ENCODE measurements around the gene PARP8. TPM values are rescaled to one million over a fixed set of nuclear protein-coding genes. Genes with fewer than 3 reads are reported as not detected.
"Not testable (repeated sequence)": the region's sequence is repeated elsewhere in the genome, so short reads cannot be mapped to it uniquely, and the experiment has no call there.

PARP8 gene, protein sequence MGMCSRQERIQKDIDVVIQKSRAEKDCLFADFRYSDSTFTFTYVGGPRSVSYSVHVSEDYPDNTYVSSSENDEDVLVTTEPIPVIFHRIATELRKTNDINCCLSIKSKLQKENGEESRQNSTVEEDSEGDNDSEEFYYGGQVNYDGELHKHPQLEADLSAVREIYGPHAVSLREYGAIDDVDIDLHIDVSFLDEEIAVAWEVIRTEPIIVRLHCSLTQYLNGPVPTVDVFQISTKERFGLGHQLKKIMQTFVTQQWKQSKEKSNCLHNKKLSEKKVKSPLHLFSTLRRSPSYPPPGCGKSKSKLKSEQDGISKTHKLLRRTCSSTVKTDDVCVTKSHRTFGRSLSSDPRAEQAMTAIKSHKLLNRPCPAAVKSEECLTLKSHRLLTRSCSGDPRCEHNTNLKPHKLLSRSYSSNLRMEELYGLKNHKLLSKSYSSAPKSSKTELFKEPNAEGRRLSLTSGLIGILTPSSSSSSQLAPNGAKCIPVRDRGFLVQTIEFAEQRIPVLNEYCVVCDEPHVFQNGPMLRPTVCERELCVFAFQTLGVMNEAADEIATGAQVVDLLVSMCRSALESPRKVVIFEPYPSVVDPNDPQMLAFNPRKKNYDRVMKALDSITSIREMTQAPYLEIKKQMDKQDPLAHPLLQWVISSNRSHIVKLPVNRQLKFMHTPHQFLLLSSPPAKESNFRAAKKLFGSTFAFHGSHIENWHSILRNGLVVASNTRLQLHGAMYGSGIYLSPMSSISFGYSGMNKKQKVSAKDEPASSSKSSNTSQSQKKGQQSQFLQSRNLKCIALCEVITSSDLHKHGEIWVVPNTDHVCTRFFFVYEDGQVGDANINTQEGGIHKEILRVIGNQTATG
- polyA plus RNA-seq (ENCODE audit: insufficient read length in 4 of 4): 10 to 100 TPM; 14.6 to 20.8 (median 15.6) TPM

DNA sequence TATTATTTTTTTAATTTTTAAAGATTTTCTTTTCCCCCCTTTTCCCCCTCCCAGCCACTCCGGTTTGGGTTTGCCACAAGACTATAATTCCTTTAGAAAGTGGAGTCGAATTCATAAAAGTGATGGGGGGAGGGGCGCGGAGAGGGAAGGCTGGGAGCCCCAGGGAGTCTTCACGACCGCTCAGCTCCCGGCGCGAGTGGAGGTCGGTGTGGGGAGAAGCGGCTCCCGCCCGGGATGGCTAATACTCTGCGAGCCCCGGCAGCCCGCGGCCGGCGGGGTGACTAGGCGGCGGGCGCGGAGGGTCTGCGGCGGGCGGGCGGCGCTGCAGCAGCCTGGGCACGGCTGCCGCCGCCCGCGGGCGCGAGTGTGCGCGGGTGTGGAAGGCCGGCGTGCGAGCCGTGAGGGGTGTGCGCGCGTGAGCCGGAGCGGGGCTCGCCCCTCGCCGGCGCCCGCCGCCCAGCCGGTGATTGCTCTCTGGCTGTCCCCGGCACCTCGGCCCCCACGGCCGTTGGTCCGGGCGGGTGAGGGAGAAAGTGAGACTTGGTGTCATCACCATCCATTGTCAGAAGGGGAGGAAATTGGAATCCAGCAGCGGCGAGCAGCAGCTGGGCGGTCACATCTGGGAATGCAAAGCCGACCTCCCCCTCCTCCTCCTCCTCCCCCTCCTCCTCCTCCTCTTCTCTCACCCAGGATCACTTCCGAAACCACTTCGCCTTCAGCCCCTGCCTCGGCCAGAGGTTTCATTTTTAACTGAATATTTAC, at the start of gene PARP8:
Gene PARP8 (plus strand): TSS at position 377 of the 762 bp plus-strand sequence. CDS start 459 bp downstream, outside the sequence.
- DNase-seq (ENCODE audit: low read depth in 4 of 4, low spot score in 3 of 4): peak; percentile 32 to 49 (median 41)

DNA sequence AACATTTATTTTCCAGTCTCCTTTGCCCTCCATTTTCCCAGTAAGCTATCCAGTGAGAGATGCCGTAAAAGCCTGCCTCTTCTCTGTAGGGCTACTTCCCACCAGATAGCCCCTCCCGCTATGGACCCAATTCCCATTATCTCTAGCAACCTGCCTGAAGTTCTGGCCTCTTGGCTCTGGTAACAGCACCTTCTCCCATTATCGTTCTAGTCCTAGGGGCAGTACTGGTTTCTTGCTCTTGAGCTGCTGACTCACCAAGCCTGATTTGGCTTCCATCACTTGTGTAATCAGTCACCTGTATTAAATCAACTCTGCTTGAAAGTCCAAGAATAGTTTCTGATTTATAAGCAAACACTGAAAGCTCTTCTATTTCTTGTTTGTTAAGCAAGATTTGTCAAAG, 42.8 kb upstream of the PARP8 start:
- no peak for DNase-seq (ENCODE audit: low read depth in 4 of 4, low spot score in 3 of 4)

DNA sequence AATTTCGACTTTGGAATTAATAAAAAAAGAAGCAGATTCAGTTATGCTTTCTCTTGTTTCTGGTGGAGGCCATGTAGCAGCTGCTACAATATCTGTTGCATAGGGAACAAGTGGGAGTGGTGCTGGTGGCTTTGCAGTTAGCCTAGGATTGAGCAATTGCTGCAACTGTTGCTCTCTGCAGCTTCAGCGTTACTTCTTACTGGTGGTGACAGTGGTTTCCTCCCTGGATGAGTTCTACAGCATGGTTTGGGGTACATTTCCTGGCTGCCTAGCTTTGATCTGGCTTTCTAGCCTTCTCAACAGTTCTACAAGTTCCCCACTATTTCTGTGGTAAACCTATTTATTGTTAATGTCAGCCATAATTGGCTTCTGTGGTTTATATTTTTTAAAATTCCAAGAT, 31.6 kb upstream of the PARP8 start:
- DNase-seq (ENCODE audit: low read depth in 4 of 4, low spot score in 3 of 4): not testable (repeated sequence)

DNA sequence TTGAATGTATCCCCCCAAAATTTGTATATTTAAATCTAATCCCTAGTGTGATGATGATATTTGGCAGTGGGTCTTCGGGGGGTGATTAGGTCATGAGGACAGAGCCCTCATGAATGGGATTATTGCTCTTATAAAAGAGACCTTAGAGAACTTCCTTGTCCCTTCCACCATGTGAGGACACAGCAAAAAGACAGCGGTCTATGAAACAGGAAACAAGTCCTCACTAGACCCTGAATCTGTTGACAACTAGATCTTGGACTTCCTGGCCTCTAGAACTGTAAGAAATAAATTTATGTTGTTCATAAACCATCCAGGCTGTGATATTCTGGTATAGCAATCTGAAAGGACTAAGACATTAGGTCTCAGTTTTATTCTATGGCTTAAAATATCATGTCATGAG, 28.9 kb upstream of the PARP8 start:
- DNase-seq (ENCODE audit: low read depth in 4 of 4, low spot score in 3 of 4): not testable (repeated sequence)

DNA sequence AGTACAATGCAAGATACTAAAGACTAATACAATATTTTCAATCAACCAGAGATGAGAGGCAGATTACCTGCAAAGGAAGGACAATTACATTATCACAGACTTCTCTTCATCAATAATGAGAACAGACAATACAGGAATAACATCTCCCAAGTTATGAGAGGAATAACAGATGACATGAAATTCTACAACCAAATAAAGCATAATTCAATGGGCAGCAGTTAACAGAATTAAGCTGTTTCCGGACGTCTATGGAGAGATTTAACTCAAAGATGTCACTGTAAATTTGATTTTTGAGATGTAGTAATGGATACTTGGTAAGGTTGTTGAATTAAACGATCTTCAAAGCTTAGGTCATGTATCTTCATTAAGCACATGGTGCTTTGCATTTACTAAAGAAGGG, 19.8 kb upstream of the PARP8 start:
- DNase-seq (ENCODE audit: low read depth in 4 of 4, low spot score in 3 of 4): no peak

DNA sequence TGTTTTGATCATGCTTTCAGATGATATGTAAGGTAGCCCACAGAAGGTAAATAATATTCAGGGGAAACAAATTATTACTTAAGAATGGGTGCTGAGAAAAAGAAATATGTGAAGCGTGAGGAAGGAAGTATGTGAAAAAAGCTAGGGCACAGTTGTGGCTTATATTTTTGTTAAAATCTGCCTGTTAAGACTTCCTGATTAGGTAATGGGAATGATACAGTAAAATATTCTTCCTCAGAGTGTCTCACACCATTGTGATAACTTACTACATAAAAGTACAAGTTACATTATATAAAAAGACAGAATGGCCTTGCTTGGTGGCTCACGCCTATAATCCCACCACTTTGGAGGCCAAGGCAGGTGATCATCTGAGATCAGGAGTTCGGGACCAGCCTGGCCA, 18.7 kb upstream of the PARP8 start:
- DNase-seq (ENCODE audit: low read depth in 4 of 4, low spot score in 3 of 4): no peak

DNA sequence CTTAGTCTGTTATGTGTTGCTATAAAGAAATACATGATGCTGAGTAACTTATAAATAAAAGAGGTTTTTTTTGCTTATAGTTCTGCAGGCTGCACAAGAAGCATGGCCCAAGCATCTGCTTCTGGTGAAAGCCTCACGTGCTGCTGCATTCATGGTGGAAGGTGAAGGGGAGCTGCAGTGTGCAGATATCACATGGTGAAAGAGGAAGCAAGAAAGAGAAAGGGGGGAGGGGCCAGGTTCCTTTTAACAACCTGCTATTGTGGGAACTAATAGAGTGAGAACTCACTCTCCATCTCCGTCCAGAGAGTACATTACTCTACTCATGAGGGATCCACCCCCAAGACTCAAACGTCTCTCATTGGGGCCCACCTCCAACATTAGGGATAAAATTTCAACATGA, 12.5 kb upstream of the PARP8 start:
- DNase-seq (ENCODE audit: low read depth in 4 of 4, low spot score in 3 of 4): no peak

DNA sequence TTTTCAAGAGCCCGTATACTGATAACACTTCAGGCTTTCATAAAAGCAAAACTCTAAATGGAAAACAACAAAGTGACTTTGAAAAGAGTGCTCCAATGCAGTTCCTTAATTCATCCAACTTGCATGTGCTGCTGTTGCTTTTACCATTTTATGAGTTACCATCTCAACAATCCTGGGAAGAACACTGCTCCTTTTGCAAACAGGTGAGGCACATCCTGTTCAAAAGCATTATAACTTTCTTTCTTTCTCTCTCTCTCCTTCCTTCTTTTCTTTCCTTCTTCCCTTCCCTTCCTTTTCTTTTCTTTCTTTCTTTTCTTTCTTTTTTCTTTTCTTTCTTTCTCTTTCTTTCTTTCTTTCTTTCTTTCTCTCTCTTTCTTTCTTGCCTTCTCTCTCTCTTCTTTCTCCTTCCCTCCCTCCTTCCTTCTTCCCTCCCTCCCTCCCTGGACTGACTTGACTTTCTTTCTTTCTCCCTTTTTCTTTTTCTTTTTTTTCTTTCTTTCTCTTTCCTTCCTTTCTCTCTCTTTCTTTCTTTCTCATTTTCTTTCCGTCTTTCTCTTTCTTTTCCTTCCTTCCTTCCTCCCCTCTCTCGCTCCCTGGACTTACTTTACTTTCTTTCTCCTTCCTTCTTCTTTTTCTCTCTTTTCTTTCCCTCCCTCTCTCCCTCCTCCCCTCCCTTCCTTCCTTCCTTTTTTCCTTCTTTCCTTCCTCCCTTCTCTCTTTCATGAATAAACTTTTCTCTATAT, 11.2 kb upstream of the PARP8 start:
- DNase-seq (ENCODE audit: low read depth in 4 of 4, low spot score in 3 of 4): no peak

DNA sequence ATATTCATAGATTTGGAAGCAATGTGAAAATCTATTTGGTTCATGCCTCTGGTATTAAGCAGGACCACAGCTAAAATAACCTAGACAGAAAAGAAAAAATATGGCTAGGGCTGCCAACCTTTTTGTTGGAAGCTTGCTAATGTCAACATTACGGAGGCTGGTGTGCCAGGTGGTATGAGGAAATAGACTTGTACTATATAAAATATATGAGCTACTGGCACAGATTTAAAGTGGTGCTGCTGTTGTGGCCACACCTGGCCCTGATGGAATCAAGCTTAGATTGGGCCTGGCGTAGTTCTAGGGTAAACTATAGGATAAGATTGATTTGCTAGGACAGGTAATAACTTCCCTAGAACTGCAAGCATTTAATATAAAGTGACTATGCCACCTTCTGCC, 10.6 kb upstream of the PARP8 start:
- DNase-seq (ENCODE audit: low read depth in 4 of 4, low spot score in 3 of 4): no peak

DNA sequence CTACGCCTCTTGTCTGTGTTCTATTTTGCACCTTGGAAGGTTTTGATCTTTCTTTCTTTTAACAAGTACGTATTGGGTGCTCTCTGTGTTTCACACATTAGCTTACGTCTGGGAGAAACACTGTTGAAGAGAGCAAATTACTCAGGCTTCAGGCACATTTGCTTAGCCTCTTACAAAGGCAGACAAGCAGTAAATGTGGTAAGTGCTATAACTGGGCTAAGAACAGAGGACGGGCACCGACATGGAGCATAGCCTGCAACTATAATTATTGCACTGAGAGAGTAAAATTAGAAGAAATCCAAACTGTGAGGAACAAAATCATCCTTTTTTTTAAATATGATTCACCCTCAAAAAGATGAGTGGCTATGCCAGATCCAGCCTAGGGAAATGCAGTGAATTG, 9.4 kb upstream of the PARP8 start:
- no peak for DNase-seq (ENCODE audit: low read depth in 4 of 4, low spot score in 3 of 4)

DNA sequence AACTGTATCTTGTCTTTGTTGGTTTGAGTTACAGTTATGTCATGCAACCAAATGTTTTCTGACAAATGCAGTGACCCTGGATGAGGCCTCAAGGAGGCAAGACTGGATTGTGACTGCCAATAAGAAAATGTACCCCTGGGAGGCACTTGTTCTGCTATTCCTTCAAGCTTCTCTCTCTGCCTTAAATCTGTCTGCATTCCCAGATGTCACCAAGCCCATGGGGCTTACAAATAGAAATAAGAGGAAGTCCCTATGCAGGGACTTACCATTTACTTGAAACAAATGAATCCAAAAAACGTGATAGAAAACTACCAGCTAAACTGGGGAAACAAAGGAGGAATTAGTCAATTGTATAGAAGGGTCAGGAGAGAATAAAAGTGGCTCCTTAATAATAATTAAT, 8.2 kb upstream of the PARP8 start:
- no peak for DNase-seq (ENCODE audit: low read depth in 4 of 4, low spot score in 3 of 4)

DNA sequence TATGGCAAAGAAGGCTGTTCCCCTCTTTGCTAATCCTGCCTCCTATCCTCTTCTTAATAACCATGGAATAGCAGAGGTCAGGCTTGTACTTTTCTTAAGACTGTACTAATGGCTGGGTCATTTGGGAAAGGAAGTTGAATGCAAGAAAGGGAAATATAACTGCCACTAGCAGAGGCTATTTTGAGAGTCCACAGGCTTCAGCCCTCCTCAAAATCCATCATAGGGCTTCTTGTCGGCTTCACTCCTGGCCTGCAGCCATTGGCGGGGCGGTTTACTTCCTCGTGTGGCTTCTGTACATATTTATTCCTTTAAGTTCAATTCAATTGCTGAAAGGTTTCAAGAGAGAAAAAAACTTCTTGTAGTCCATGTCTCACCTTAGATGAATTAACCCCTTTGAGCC, 2.8 kb upstream of the PARP8 start:
- DNase-seq (ENCODE audit: low read depth in 4 of 4, low spot score in 3 of 4): no peak

DNA sequence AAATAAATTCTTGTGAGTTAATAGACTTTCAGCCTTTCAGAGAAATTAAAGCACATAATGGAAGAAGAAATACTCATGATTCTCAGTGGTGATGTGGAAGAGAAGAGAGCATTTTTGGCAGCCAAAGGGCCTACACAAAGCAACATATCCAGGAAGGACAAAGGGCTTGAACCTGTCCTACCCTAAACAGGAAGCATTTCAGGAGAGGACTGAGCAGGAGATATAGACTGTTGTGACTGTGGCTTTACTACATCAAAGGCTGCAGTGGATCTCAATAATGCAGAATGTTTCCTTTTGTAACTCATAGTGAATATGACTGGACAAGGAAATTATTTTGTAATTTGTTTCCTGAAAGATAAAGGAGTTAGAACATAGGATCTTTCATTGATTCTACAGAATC, 1.3 kb upstream of the PARP8 start:
- no peak for DNase-seq (ENCODE audit: low read depth in 4 of 4, low spot score in 3 of 4)

DNA sequence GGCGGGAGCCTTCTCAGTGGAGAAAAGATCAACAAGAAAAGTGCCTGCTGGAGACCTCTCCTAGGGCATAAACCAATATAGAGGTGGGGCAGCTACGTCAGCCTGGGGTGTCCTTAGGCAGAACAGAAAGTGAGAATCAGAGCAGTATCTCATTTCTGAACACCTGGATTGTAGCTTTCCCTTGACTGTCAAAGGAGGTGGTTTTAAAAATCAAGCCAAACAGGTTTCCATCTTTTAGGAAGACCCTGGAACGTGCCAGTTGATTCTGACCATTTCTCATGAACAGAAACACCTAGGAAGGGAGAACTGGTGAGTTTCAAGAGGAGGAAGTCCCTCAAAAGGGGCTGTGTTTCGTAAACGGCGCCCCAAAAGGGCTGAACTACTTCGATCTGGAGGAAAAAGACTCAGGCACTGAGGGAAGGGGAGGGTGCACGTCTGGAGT, 655 bp upstream of the PARP8 start:
- not testable (repeated sequence) for DNase-seq (ENCODE audit: low read depth in 4 of 4, low spot score in 3 of 4)

DNA sequence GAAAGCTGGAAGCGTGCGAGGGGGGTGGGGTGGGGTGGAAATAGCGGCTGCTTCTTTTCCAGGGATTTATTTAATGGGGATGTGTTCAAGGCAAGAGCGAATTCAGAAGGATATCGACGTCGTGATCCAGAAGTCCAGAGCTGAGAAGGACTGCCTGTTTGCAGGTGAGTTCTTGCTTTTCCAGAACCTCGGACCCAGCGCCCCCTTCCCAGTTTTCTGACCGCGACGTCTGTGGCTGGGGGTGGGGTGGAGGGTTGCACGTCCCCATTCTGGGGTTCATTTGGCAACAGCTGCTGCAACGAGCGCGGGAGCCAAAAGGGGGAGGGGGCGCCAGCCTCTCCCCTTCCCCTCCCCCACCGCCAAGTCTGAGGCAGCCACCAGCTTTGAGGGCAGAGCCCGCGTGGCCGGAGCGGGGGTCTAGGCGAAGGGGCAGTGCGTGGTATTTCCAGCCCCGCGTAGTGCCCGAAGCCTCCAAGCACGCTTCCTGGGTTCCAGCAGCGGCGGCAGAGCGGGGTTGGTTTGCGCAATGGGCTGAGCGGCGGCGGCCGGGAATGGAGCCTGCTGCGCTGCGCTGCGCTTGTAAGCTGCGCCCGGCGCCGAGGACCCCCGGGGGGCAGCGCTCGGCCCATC, 701 bp downstream of the PARP8 start:
- peak; percentile 34 to 50 (median 44) for DNase-seq (ENCODE audit: low read depth in 4 of 4, low spot score in 3 of 4)

DNA sequence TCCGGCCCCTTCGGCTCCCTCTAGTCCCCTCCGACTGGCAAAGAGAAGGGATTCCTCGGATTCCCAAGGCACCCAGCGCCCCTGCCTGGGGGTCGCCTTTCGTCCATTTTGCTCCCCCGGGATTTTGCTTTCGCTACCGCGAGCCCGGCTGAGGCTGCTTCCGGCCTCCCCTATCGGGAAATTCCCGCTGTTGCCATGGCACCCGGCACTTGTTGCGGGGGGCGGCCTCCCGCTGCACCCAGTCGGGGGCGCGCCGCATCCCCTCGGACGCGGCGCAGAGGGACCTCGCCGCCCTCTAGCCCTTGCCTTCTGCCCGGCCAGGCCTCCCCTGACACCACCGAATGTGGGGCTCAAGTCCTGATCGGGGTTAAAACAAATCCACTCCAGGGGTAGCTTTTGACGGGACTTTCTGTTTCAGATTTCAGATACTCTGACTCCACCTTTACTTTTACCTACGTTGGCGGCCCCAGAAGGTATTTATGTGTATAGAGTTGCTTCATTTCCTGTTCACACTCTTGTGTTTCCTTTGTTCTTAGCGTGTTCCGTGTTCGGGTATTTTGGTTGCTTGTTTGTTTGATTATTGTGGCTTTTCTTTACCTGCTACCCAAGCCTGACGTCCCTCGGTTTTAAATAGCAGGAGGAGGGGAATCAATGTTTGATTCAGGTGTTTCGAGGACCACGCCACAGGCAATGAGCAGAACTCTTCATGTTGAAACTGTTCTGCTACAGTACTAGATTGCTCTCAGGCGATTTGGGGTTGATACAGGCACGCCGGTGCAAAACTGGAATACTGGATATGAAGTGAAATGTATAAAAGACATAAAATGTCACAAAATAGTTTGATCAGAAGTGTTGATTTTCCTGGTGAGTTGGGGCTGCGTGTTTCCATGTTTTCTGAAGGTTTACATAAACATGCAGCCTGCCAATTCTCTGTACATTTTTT, 1.5 kb downstream of the PARP8 start:
- DNase-seq (ENCODE audit: low read depth in 4 of 4, low spot score in 3 of 4): peak; percentile 43 to 66 (median 50)

DNA sequence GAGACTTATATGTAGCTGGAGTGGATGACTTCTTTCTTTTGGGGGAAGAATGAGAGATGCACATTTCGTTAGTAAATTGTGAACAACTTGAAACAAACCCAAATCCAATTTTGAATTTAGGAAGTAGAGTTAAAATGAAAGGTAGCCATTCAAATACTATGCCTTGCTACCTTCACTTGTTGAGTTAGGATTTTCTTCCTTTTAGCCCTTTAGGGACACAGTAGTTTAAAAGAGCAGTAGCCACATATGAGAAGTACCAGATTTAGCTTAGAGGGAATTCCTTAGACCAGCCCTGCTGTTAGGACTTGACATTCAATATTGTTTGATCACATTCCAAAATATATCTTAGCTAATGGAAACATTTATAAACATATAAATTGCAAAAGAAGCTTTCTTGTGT, 2.2 kb downstream of the PARP8 start:
- DNase-seq (ENCODE audit: low read depth in 4 of 4, low spot score in 3 of 4): not testable (repeated sequence)

DNA sequence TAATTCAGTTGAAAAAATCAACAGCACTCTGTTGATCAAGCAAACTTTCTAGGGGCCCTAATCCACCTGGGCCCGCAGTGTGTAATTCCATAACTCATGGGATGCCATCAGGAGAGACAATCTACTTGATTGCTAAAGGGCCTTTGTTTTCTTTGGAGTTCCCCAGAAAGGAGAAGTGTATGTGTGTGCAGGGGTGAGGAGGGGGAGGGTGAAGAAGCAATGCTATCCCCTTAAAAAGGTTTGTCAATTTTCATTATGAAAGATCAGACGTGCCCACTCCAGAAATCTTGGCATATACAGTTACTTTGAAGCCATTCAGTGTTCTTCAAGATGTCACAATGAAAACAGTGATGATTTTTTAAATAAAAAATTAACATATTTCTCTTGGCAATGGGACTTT, 6.2 kb downstream of the PARP8 start:
- DNase-seq (ENCODE audit: low read depth in 4 of 4, low spot score in 3 of 4): no peak

DNA sequence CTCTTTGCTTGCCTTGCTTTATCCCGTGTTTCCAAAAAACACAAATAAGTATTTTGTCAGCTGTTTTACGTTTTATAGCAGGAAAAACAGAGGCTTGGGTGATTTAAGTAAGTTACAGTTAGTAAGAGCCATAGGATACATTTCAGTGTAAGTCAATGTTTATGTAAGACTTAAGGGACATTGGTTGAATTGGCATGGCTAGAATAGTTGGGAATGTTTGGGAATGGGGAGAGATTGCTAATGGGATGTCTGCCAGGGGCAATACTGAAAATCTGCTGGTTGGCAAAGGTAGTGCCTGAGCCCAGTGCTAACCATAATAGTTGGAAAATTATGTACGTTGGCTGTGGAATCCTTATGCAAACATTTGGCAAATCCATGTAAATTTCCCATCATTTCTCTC, 7.0 kb downstream of the PARP8 start:
- not testable (repeated sequence) for DNase-seq (ENCODE audit: low read depth in 4 of 4, low spot score in 3 of 4)
